GM18511 (cell line): ENCODE results near the gene STAG3.

Source experiments
- ATAC-seq: cut with Tn5 transposase; IDR thresholded peaks from one replicate; pipeline ENCODE4 v1.9.1; 2021; ENCODE audit warnings: mild to moderate bottlenecking, moderate library complexity; ENCODE audit not compliant: unreplicated experiment

The STAG3 gene

GRCh38 chr7:100154651-100155491, 22.8 kb upstream of the STAG3 start:
- no peak for ATAC-seq

DNA sequence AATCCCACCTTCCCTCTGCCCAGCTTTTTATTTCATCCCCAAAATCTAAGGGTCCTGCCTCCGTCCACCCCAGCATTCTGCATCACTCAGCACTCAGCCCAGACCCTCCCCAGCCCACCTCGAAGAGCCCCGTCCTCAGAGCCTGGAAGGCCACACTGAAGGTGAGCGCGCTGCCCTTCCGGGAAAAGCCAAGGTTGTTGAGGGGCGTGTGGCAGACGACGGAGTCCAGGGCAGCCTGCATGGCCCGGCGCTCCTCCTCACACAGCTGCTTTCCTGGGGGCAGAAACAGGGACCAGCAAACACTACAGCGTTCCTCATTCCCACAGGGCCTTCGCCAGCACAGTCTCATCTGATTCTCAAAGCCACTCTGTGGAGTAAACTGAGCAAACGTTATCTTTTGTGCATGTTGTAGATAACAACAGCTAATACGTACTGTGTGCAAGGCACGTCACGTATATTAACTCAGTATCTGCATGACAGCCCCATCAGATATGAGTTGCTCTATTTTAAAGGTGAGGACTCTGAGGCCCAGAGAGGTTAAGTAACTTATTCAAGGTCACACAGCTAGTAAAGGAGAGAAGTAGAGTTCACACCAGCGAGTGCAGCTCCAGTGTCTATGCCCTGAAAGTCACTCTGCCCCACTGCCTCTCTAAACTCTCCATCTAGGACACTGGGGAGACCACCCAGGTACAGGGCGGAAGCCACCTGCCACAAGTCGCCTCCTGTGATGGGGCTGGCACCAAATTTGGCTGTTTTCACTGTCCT, 22.0 kb upstream of the STAG3 start:
- no peak for ATAC-seq

GRCh38 chr7:100156331-100157068, 21.2 kb upstream of the STAG3 start:
- no peak for ATAC-seq

DNA sequence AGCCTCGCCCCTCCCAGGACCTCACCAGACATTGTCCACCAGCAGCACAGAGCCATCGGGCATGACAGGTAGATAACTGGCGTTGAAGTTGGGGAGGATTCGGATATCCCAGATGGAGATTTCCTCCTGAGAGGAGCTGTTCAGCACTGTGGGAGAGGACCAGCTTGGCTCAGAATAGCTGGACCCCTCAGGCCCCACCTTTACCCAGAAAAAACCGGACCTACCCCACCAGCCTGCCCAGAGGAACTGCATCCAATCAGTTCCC, 20.7 kb upstream of the STAG3 start:
- no peak for ATAC-seq

- ATAC-seq: no peak
Observed at GRCh38 chr7:100157334-100158228, 20.1 kb upstream of the STAG3 start.

DNA sequence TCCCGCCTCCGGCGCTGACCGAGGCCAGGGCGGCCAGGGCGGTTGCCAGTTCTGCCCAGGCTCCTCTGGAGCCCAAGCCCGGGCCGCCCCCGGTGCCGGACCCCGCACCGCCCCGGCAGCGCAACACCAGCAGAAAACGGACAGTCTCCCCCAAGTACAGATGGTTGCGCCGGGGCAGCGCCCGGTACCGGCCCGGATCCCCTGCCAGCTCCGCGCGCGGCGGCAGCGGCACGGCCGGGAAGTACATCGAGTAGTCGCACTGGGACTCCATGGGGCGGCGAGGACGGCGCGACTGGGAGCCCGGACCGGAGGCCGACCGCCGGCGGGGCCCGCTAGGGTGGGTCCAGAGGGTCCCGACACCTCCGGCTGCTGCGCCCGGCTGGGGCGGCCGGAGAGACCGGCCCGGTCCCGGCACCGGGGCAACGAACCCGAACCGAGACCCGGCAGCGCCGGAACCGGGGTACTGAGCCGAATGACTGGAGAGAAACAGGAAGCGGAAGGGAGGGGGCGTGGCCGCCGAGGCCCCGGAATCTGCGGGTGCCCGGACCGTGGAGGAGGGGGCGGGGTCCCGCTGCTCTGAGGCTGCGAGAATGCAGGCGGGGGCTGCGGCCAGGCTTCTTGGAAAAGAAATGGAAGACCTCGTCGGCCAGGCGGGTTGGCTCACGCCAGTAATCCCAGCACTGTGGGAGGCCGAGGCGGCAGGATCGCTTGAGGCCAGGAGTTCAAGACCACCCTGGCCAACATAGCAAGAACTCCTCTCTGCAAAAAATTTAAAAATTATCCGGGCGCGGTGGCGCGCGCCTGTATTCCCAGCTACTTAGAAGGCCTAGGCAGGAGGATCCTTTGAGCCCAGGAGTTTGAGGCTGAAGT, 19.3 kb upstream of the STAG3 start, which contains the start of gene TRAPPC14:
Gene TRAPPC14, minus strand, starts transcription at position 495 of the 870 bp plus-strand sequence. Its CDS starts 224 bp downstream, at position 271.
- ATAC-seq: peak; percentile 77

- ATAC-seq: no peak
Observed at GRCh38 chr7:100159099-100159623, 18.6 kb upstream of the STAG3 start.

DNA sequence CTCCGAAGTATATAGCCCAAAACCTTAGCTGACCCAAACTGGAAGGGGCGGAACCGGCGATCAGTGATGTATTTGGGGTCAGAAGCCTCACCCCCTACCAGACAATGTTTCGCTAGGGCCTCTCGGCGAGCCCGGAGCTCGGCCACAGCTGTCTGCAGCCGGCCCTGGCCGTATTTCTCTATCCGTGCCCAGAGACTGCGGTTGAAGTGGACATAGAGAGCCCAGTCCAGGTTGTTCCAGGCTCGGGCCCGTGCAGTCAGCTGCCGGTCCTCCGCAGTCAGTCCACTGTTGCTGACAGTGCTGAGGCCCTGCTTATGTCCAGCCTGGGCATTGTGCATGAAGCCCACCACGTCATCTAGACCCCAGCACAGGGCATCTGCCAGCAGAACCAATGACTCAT, 17.7 kb upstream of the STAG3 start:
- no peak for ATAC-seq

DNA sequence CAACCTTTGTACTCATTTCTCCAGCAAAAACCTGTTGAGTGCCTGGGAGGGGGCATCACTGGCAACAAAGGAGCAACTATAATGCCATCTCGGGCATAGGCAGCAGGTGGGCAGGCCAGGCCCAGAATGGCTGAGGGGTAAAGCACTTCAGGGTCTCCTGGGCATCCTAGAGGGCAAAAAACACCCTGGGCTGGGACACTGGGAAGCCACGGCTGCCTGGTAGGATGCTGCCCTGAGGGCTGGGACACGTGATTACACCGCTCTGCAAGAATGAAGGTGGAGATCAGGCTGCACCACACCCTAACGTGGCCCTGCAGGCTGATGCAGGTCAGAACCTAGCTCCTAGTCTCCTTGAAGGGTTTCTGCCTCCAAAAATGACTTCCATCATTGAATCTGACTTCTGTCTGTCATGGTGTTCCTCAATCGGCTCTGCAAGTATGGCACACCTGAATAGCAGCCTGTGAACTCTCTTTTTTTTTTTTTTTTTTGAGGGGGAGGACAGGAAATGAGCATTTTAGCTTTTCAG, 14.6 kb upstream of the STAG3 start:
- ATAC-seq: no peak

DNA sequence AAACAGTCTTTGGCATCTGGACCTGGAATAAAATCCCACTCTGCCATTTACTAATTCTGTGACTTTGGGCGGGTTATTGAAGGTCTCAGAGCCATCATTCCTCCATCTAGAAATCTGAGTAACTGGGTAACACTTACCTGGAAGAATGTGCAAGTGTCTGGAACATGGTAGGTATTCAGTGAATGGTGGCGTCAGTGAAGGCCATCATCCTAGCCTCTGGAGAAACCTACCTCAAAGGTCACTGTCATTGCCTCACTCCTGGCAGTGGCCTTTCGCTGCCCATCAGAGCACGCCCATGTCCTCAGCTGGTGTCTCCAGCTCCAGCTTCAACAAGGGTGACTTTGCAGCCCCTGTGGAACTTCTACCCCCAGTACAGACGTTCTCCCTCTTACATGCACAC, 13.8 kb upstream of the STAG3 start:
- ATAC-seq: no peak

DNA sequence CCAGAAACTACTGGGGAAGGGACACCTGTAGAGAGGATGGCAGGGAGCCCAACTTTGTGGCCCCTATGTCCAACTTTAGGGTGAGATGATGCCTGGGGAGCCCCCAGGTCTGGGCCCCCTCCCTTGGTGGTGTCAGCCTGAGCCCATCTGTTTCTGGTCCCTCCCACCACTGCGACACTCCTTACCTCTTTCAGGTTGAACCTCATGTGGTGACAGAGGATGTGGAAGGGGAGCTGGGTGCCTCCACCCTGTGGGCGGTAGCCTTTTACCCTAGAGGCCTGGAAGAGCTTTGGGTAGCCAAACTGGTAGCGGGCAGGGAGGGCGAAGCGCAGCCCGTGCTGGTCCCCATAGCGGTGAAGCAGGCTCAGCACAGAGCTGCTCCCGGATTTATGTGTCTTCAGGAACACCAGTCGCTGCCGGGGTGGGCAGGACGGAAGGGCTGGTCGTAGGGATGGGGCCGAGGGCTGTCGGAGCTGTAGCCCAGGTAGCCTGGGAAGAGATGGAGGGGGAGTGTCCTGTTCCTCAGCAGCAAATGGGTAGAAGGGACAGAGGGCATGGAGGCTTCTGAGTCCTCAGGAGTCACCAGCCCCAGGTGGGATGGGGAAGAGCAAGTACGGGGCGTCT, 11.3 kb upstream of the STAG3 start:
- ATAC-seq: no peak

DNA sequence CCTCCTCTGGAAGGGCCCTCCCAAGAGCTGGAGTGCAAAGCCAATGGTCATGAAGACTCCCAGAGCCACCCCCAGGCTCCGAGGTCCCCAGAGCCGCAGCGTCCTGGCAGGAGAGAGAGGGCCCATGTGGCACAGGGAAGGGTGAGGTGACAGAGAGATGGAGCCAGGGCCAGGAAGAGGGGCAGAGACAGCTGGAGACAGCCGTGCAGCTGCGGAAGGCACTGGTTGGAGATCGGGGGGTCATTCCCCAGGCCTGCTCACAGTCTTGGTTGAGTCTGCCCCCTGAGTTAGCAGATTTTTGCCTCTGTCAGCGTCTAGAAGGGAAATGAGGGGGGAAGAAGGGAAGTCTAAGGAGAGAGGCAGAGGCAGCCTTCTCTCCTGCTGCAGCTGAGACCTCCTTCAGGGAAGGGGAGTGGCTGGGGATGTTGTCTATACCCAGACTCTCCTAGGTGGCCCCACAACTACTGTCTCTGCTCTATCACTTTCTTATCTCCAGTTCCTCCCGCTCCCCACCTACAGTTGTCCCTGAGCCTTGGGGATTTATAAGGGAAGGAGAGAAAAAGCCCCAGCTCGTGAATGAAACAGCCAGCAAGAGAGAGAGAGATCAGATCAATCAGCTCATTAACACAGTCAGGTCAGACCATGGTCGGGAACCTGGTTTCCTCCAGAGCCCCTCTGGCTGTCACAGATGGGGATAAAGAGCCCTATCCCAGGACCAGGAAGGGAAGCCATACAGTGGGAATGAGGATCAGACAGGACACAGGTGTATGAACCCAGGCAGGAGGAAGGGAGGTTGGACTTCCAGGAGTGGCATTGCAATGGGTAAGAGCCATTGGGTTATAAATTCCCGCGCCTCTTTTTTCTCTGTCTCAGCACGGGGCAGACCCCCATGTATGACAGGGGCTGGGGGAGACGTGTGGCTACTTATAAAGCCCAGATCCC, 10.5 kb upstream of the STAG3 start:
- ATAC-seq: no peak

- ATAC-seq: no peak
Observed at GRCh38 chr7:100167912-100168323, 9.8 kb upstream of the STAG3 start.

- ATAC-seq: no peak
Observed at GRCh38 chr7:100169147-100169850, 8.4 kb upstream of the STAG3 start.

- no peak for ATAC-seq
Observed at GRCh38 chr7:100170101-100170897, 7.4 kb upstream of the STAG3 start.

DNA sequence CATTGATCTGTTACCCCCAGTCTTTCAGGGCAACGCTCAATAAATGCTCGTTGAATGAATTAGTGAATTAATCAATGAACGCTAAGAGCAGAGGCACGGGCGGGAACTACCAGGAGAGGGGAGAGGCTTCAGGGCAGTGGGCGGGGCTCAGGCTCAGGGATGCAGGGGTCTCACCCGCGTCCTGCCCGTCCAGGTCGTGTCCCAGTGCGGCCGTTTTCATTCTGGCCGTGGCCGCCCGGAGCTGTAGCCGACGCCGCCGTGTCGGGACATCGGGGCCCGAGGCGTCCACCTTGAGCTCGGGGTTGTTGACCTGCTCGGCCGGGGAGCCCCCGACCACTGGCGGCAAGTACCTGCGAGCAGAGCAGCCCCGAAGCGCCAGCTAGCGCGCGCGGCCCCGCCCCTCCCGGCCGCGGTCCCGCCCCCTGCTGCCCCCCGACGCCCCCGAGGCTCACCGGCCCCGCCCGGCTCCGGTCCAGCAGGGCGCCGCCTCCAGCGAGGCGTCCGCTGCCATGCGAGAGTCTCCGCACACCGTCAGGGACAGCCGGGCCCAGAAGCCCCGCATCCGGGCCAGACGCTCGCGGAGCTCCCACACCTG, 6.5 kb upstream of the STAG3 start:
- ATAC-seq: no peak
